ENCODE results near the gene APOE.
A peak's percentile ranks its signal among the peaks of the same experiment; 100 is the strongest.
"Not testable (repeated sequence)": the region's sequence is repeated elsewhere in the genome, so short reads cannot be mapped to it uniquely, and the experiment has no call there.

Gene APOE

DNA sequence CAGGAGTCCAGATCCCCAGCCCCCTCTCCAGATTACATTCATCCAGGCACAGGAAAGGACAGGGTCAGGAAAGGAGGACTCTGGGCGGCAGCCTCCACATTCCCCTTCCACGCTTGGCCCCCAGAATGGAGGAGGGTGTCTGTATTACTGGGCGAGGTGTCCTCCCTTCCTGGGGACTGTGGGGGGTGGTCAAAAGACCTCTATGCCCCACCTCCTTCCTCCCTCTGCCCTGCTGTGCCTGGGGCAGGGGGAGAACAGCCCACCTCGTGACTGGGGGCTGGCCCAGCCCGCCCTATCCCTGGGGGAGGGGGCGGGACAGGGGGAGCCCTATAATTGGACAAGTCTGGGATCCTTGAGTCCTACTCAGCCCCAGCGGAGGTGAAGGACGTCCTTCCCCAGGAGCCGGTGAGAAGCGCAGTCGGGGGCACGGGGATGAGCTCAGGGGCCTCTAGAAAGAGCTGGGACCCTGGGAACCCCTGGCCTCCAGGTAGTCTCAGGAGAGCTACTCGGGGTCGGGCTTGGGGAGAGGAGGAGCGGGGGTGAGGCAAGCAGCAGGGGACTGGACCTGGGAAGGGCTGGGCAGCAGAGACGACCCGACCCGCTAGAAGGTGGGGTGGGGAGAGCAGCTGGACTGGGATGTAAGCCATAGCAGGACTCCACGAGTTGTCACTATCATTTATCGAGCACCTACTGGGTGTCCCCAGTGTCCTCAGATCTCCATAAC is at the start of gene APOE:
Gene APOE, plus strand, starts transcription at position 360 of the 724 bp plus-strand sequence. CDS start 829 bp downstream, outside the sequence.
- peak within 1 kb of the TSS; percentile 90 for H3K27ac ChIP-seq (ENCODE audit: low read depth, low read length)
- H3K4me3 ChIP-seq (ENCODE audit: low read depth, low read length), result peak within 1 kb of the TSS; percentile 90
- peak within 1 kb of the TSS; percentile 81 for H3K9ac ChIP-seq (ENCODE audit: low read depth, low read length)

GRCh38 chr19:44856421-44857083 is 49.0 kb upstream of the APOE start:
- Histone ChIP-seq H3K36me3 (ENCODE audit: control insufficient read depth, insufficient read depth, low read length) (peaks cover 31% of the 10 kb centered on the region), H3K27me3 (ENCODE audit: control insufficient read depth, insufficient read depth, low read length) (no peaks in the 10 kb centered on the region), H3K9ac (ENCODE audit: low read depth, low read length) (no peak overlapping the region), H3K4me3 (ENCODE audit: low read depth, low read length) (no peak overlapping the region), H3K4me1 (ENCODE audit: control insufficient read depth, insufficient read depth, low read length) (no peaks in the 10 kb centered on the region), H3K27ac (ENCODE audit: low read depth, low read length) (no peak overlapping the region), H3K9me3 (ENCODE audit: control insufficient read depth, insufficient read depth, low read length) (no peaks in the 10 kb centered on the region)

More for the DNA sequence above, at the start of gene APOE:
- Histone ChIP-seq H3K27me3 (ENCODE audit: control insufficient read depth, insufficient read depth, low read length) (no peaks in the 10 kb centered on the region), H3K4me1 (ENCODE audit: control insufficient read depth, insufficient read depth, low read length) (peaks cover 5% of the 10 kb centered on the region; the same call in 1 of the 2 replicates), H3K36me3 (ENCODE audit: control insufficient read depth, insufficient read depth, low read length) (peaks cover 45% of the 10 kb centered on the region), H3K9me3 (ENCODE audit: control insufficient read depth, insufficient read depth, low read length) (no peaks in the 10 kb centered on the region)

- Histone ChIP-seq H3K4me1 (ENCODE audit: control insufficient read depth, insufficient read depth, low read length) (no peaks in the 10 kb centered on the region), H3K27ac (ENCODE audit: low read depth, low read length) (no peak overlapping the region), H3K9ac (ENCODE audit: low read depth, low read length) (no peak overlapping the region), H3K36me3 (ENCODE audit: control insufficient read depth, insufficient read depth, low read length) (peaks cover 26% of the 10 kb centered on the region), H3K27me3 (ENCODE audit: control insufficient read depth, insufficient read depth, low read length) (no peaks in the 10 kb centered on the region), H3K4me3 (ENCODE audit: low read depth, low read length) (no peak overlapping the region), H3K9me3 (ENCODE audit: control insufficient read depth, insufficient read depth, low read length) (no peaks in the 10 kb centered on the region)
Measured at GRCh38 chr19:44857837-44858236, 47.8 kb upstream of the APOE start.

GRCh38 chr19:44861576-44861975 is 44.0 kb upstream of the APOE start:
- peaks cover 35% of the 10 kb centered on the region for H3K36me3 ChIP-seq (ENCODE audit: control insufficient read depth, insufficient read depth, low read length)
- H3K27ac ChIP-seq (ENCODE audit: low read depth, low read length); H3K4me1 ChIP-seq (ENCODE audit: control insufficient read depth, insufficient read depth, low read length); H3K9me3 ChIP-seq (ENCODE audit: control insufficient read depth, insufficient read depth, low read length); H3K9ac ChIP-seq (ENCODE audit: low read depth, low read length); H3K27me3 ChIP-seq (ENCODE audit: control insufficient read depth, insufficient read depth, low read length); H3K4me3 ChIP-seq (ENCODE audit: low read depth, low read length): not testable (repeated sequence)

GRCh38 chr19:44863990-44864389 is 41.6 kb upstream of the APOE start:
- no peaks in the 10 kb centered on the region for H3K9me3 ChIP-seq (ENCODE audit: control insufficient read depth, insufficient read depth, low read length)
- H3K27ac ChIP-seq (ENCODE audit: low read depth, low read length), result no peak overlapping the region
- H3K9ac ChIP-seq (ENCODE audit: low read depth, low read length), result no peak overlapping the region
- no peaks in the 10 kb centered on the region for H3K27me3 ChIP-seq (ENCODE audit: control insufficient read depth, insufficient read depth, low read length)
- H3K4me1 ChIP-seq (ENCODE audit: control insufficient read depth, insufficient read depth, low read length), result no peaks in the 10 kb centered on the region
- peaks cover 51% of the 10 kb centered on the region for H3K36me3 ChIP-seq (ENCODE audit: control insufficient read depth, insufficient read depth, low read length)
- H3K4me3 ChIP-seq (ENCODE audit: low read depth, low read length), result no peak overlapping the region

- H3K4me1 ChIP-seq (ENCODE audit: control insufficient read depth, insufficient read depth, low read length), result no peaks in the 10 kb centered on the region
- no peaks in the 10 kb centered on the region for H3K27me3 ChIP-seq (ENCODE audit: control insufficient read depth, insufficient read depth, low read length)
- no peak overlapping the region for H3K4me3 ChIP-seq (ENCODE audit: low read depth, low read length)
- H3K9ac ChIP-seq (ENCODE audit: low read depth, low read length), result no peak overlapping the region
- H3K36me3 ChIP-seq (ENCODE audit: control insufficient read depth, insufficient read depth, low read length), result peaks cover 55% of the 10 kb centered on the region
- no peaks in the 10 kb centered on the region for H3K9me3 ChIP-seq (ENCODE audit: control insufficient read depth, insufficient read depth, low read length)
- no peak overlapping the region for H3K27ac ChIP-seq (ENCODE audit: low read depth, low read length)
Measured at GRCh38 chr19:44865196-44865767, 40.3 kb upstream of the APOE start.

- Histone ChIP-seq H3K36me3 (ENCODE audit: control insufficient read depth, insufficient read depth, low read length) (peaks cover 59% of the 10 kb centered on the region), H3K27me3 (ENCODE audit: control insufficient read depth, insufficient read depth, low read length) (no peaks in the 10 kb centered on the region), H3K9me3 (ENCODE audit: control insufficient read depth, insufficient read depth, low read length) (no peaks in the 10 kb centered on the region), H3K4me3 (ENCODE audit: low read depth, low read length) (no peak overlapping the region), H3K9ac (ENCODE audit: low read depth, low read length) (no peak overlapping the region), H3K27ac (ENCODE audit: low read depth, low read length) (no peak overlapping the region), H3K4me1 (ENCODE audit: control insufficient read depth, insufficient read depth, low read length) (no peaks in the 10 kb centered on the region)
Measured at GRCh38 chr19:44866664-44867063, 38.9 kb upstream of the APOE start.

DNA sequence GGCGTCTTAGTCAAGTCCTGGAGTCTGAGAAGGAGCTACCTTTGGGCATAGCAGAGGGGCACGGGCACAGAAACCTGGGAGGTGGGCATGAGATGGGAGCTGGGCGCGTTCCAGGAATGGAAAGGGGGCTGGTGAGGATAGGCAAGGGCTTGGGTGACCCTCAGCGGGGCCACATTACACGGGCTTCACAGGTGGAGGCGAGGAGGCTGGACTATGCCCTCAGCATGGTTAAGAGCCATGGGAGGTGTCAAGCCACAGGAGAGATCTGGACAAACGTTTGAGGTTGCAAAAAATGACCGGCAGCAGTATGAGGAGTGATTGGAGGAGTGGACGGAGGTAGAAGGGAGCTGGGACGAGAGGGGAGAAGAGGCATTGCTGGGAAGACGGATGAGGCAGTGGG is 38.0 kb upstream of the APOE start:
- Histone ChIP-seq H3K36me3 (ENCODE audit: control insufficient read depth, insufficient read depth, low read length) (peaks cover 68% of the 10 kb centered on the region), H3K9ac (ENCODE audit: low read depth, low read length) (no peak overlapping the region), H3K27ac (ENCODE audit: low read depth, low read length) (no peak overlapping the region), H3K27me3 (ENCODE audit: control insufficient read depth, insufficient read depth, low read length) (no peaks in the 10 kb centered on the region), H3K4me1 (ENCODE audit: control insufficient read depth, insufficient read depth, low read length) (no peaks in the 10 kb centered on the region), H3K9me3 (ENCODE audit: control insufficient read depth, insufficient read depth, low read length) (no peaks in the 10 kb centered on the region), H3K4me3 (ENCODE audit: low read depth, low read length) (no peak overlapping the region)

DNA sequence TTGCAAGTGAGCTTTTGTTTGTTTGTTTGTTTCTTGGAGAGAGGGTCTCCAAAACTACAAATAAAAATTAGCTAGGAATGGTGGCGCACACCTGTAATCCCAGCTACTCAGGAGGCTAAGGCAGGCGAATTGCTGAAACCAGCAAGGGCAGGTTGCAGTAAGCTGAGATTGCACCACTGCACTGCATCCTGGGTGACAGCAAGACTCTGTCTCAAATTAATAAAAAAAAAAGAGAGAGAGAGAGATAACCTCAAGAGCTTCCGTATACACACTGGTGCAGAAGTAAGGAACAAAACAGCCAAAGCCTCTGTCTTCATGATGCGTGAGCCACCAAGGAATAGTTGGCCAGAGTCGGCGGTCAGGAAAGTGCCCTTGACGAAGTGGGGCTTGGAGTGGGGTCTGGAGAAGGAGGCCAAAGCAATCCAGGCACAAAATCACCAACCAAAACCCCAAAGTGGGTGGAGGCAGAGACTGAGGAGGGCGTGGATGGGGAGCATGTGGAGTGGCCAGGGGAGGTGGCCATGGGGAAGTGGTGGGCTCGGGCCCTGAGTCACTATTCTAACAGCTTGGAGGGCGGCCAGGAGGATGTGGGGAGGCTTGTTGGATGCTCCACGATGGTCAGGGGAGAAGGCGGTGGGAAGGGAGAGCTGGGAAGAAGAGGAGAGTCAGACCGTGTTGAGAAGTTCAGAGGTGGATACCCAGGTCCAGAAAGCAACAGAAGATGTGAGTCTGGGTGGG is 35.7 kb upstream of the APOE start:
- no peaks in the 10 kb centered on the region for H3K9me3 ChIP-seq (ENCODE audit: control insufficient read depth, insufficient read depth, low read length)
- no peak overlapping the region for H3K4me3 ChIP-seq (ENCODE audit: low read depth, low read length)
- H3K27me3 ChIP-seq (ENCODE audit: control insufficient read depth, insufficient read depth, low read length), result no peaks in the 10 kb centered on the region
- H3K36me3 ChIP-seq (ENCODE audit: control insufficient read depth, insufficient read depth, low read length), result peaks cover 87% of the 10 kb centered on the region
- H3K27ac ChIP-seq (ENCODE audit: low read depth, low read length), result no peak overlapping the region
- H3K4me1 ChIP-seq (ENCODE audit: control insufficient read depth, insufficient read depth, low read length), result no peaks in the 10 kb centered on the region
- no peak overlapping the region for H3K9ac ChIP-seq (ENCODE audit: low read depth, low read length)

- no peak overlapping the region for H3K27ac ChIP-seq (ENCODE audit: low read depth, low read length)
- H3K4me3 ChIP-seq (ENCODE audit: low read depth, low read length), result no peak overlapping the region
- peaks cover 87% of the 10 kb centered on the region for H3K36me3 ChIP-seq (ENCODE audit: control insufficient read depth, insufficient read depth, low read length)
- H3K9ac ChIP-seq (ENCODE audit: low read depth, low read length), result no peak overlapping the region
- H3K4me1 ChIP-seq (ENCODE audit: control insufficient read depth, insufficient read depth, low read length), result no peaks in the 10 kb centered on the region
- no peaks in the 10 kb centered on the region for H3K27me3 ChIP-seq (ENCODE audit: control insufficient read depth, insufficient read depth, low read length)
- no peaks in the 10 kb centered on the region for H3K9me3 ChIP-seq (ENCODE audit: control insufficient read depth, insufficient read depth, low read length)
Measured at GRCh38 chr19:44871809-44872208, 33.8 kb upstream of the APOE start.
